GM23248 (cell line): ENCODE results near the gene ANKRD39.

Experiments
- EZH2 ChIP-seq: fragments of 200-600 bp; sonication (generic); IDR thresholded peaks from 2 replicates; pipeline ENCODE4 v1.6.1; 2018; ENCODE audit warnings: antibody characterized with exemption, mild to moderate bottlenecking; ENCODE audit not compliant: insufficient read depth, poor library complexity, severe bottlenecking
- EZH2phosphoT487 ChIP-seq: fragments of 200-600 bp; sonication (generic); IDR thresholded peaks from 2 replicates; pipeline ENCODE4 v1.6.1; 2018; ENCODE audit warnings: antibody characterized with exemption, moderate library complexity, mild to moderate bottlenecking, low read depth; ENCODE audit not compliant: insufficient read depth

GRCh38 chr2:96816127-96816835, 41.5 kb downstream of the ANKRD39 start, which contains the start of gene CNNM3:
- TF ChIP-seq EZH2 (no peak), EZH2phosphoT487 (no peak)
